Epithelial cell of proximal tubule (primary cell): ENCODE measurements around the gene ADIPOR2. TPM values are rescaled to one million over a fixed set of nuclear protein-coding genes. Genes with fewer than 3 reads are reported as not detected.
A peak's percentile ranks its signal among the peaks of the same experiment; 100 is the strongest.

ENCODE experiments used
- DNase-seq: peaks from one replicate; pipeline ENCODE4 v3.0.0-alpha.2; 2011; ENCODE audit warnings: low read depth
- H3K4me3 ChIP-seq: 2 replicates; pipeline ENCODE4 v1.5.1; 2011; ENCODE audit warnings: low read depth, mild to moderate bottlenecking, low read length
- total RNA-seq: library from RNA; depleted of rRNA; stranded (reverse); fragments of >200 nt; gene quantifications from 2 replicates; pipeline ENCODE4 v1.2.3, GENCODE V29; 2015
- TF ChIP-seq, protein P1 (sequence below): conservative IDR thresholded peaks from 2 replicates; pipeline ENCODE4 v1.5.1; 2012; ENCODE audit warnings: low read depth, mild to moderate bottlenecking, low read length

ADIPOR2 gene
- total RNA-seq, 1 donor from 2014 or later = 22.8 TPM

DNA sequence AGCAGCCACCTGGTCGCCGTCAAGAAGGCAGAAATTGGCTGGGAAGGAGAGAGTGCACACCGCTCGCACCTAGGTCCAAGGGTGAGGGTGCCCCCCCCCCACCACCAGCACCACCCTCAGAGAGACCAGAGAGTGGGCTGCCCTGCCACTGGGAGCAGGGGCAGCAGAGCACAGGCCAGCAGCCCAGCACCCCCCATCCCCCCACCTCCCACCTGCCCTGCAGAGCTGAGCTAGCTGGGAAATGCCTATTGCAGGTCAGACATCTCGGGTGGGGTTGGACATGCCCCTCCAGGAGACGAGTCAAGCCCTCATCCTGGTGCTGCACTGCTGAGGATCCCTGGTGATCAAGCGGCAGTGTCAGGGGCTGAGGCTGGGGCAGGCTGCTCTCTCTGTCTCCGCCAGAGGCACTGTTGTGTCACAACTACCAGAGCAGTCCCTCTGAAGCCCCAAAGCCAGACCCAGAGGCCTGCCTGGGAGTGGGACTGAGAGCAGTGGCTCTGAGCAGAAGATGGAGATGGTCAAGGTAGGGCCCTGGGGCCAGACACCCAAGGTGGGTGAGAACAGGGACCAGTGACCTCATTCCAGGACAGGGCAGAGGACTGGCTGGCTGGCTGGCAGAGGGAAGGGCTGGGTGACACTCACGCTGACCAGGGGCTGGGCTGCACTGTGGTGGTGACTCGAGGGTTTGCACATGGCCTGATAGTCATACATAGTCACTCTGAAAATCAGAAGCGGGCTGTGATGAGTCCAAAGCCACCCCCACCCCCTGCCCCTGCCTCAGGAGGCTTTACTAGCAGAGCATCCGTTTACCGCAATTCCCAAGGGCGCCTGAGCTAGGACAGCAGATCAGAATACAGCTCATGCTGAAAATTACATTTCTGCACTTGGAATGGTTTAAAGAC lies 109.8 kb downstream of the ADIPOR2 start:
- TF ChIP-seq, protein P1, sequence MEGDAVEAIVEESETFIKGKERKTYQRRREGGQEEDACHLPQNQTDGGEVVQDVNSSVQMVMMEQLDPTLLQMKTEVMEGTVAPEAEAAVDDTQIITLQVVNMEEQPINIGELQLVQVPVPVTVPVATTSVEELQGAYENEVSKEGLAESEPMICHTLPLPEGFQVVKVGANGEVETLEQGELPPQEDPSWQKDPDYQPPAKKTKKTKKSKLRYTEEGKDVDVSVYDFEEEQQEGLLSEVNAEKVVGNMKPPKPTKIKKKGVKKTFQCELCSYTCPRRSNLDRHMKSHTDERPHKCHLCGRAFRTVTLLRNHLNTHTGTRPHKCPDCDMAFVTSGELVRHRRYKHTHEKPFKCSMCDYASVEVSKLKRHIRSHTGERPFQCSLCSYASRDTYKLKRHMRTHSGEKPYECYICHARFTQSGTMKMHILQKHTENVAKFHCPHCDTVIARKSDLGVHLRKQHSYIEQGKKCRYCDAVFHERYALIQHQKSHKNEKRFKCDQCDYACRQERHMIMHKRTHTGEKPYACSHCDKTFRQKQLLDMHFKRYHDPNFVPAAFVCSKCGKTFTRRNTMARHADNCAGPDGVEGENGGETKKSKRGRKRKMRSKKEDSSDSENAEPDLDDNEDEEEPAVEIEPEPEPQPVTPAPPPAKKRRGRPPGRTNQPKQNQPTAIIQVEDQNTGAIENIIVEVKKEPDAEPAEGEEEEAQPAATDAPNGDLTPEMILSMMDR = peak; percentile 62

DNA sequence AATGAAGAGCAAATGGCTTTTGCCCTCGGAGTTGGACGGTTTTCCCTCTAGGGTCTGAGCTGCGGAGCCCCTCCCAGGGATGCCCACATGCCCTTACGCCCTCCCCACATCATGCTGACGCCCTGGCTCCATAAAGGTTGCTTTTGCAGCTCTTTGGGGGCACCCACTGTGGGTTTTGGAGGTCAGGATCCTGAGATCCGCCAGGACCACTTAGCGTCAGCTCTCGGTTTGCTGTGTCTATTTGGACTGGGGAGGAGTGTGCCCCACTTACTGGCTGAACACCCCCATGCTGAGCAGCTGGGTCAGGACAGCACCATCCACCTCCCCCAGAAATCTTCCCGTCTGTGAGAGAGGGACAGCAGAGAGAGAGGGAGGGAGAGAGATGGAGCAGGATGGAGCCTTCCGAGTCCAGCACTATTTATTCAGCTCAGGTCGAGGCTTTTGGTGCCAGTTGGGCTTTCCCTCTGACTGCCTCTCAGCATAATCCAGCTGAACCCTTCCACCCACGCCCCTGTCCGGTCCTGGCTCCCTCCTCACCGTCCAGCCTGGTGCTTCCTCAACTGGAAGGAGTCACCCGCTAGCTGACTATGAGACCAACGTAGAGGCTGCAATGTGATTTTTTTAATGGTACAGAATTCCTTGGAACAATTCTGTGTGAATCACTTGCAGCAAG lies 110.6 kb downstream of the ADIPOR2 start:
- TF ChIP-seq, protein P1 = no peak
- DNase-seq = no peak
- H3K4me3 ChIP-seq = no peak overlapping the region

More for the DNA sequence above, 109.8 kb downstream of the ADIPOR2 start:
- DNase-seq = no peak
- H3K4me3 ChIP-seq = no peak overlapping the region

DNA sequence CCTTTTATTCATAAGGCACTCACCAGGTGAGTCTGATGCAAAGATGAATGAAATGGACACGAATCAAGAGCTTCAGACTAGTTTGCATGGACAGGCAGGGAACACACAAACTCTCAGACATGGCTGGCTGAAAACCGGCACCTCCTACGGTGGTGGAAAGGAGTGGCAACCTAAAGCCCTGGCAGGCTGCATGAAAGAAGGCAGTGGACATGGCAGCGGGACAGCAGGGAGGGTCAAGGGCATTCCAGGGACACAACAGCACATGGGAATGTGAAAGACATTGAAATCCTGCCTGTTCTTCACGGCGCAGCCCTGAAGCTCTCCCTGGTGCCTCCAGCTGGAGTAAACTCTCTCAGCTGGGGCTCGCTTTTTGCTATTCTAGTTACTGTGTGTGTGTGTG lies 112.9 kb downstream of the ADIPOR2 start:
- TF ChIP-seq, protein P1 = no peak
- no peak for DNase-seq
- H3K4me3 ChIP-seq = no peak overlapping the region

DNA sequence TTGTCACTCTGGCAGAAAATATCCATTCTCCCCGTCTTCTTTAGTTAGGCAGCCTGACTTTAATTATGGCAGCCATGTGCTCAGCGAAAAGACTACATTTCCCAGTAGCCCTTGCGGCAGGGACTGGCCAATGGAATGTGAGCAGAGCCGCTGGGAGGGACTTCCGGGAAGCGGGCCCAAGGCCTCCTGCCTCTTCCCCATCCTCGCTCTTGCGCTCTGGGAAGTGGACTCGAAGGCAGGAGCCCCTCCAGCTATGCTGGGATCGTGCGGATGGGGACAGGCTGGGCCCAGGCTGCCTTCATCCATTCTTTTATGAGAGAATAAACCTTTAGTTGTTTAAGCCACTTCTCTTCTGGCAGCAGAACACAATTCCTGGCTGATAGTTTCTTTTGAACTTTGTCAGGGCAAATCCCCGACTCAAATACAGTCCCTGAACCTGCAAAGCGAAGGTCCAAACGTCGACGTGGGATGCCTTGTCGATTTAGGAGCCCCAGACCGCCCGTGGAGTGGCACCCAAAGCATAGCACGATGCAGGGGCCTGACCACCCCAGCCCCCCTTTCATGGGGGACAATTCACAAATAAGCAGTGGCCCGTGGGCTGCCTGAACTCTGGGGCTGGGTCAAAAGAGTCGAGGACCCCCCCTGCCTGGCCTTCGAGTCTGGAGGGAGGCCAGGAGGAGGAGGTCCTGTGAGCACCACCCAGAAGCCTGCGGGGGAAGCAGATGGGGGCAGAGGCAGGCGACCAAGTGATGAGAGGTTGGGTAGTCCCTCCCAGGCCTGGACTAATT lies 113.9 kb downstream of the ADIPOR2 start:
- no peak for DNase-seq
- TF ChIP-seq, protein P1 = no peak
- H3K4me3 ChIP-seq = no peak overlapping the region

DNA sequence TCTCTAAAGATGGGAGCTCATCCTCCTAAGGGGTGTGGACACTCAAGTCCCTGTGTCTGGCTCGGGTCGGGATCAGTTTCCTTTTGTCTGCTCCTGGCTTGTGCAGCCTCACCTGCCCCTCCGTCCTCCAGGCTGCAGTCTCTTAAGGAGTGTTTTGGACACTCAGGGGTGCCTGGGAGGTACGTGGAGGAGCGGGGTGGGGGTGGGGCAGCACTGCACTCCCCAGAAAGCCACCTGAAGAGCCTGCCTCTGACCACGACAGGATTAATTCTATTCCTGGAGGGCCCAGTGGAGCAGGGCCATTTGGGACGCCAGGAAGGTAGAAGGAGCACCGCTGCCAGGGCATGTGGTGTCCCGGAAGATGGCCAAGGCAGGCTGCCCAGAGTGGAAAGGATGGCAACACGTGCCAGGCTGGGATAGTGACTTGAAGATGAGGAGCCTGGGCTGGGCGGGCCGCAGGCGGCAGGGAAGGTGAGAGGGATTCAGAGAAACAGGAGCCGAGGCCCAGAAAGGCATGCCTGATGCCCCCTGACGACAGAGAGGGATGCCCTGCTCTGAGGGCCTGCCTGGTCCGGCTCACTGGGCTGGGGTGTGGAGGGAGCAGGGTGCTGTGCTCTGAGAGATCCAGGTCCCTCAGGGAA lies 114.7 kb downstream of the ADIPOR2 start:
- no peak for DNase-seq
- TF ChIP-seq, protein P1 = no peak
- H3K4me3 ChIP-seq = no peak overlapping the region

DNA sequence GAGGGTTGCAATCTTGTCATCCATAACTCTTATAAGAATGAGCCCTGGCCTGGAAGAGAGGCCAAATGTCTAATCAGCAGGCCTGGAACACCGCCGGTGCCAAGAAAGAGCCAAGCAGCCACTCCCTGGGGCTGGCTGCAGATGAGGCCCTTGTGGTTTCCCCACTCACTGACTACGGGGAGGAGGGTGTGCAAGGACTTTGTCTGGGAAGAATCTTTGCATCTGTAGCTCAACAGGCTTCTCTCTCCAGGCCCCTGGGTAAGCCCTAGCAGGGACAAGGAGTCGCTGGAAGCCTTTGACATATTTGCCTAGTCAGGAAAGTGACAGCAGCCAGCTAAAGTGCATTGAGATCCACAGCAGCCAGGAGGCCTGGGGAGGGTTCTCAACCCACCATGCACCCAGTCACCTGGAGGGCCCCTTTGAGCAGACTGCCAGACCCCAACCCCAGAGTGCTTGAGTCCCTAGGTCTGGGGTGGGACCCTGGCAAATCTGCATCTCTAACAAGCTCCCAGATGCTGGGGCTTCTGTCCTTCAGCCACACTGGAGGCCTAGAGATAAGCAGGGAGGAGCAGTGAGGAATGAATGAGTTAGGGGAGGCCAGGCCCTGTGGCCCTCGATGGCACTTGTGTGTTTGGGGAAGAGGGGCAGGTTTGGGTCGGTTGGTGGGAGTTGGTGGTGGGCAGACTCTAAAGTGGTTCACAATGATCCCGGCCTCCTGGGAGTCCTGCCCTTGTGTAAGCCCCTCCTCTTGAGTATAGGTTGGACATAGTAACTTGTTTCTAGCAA lies 115.6 kb downstream of the ADIPOR2 start:
- H3K4me3 ChIP-seq = no peak overlapping the region
- TF ChIP-seq, protein P1 = no peak
- DNase-seq = no peak
